Fibroblast of pulmonary artery (primary cell): Measurements from ENCODE around the gene EFHC2.

Source experiments
- DNase-seq: peaks from one replicate; pipeline ENCODE4 v3.0.0-alpha.2; 2010; ENCODE audit warnings: low read depth
- H3K4me3 ChIP-seq: replicated peaks from 2 replicates; pipeline ENCODE4 v1.5.1; 2011; ENCODE audit warnings: low read depth, mild to moderate bottlenecking, control low read depth, low read length, moderate library complexity
- CTCF ChIP-seq: IDR thresholded peaks from 2 replicates; pipeline ENCODE4 v1.5.1; 2011; ENCODE audit warnings: mild to moderate bottlenecking, control low read depth, low read length, inconsistent platforms; ENCODE audit errors: missing control alignments

The EFHC2 gene

GRCh38 chrX:44240036-44240435 is 103.4 kb downstream of the EFHC2 start:
- H3K4me3 ChIP-seq: no peak overlapping the region
- DNase-seq: no peak
- no peak for TF ChIP-seq CTCF

GRCh38 chrX:44239036-44239435 is 104.4 kb downstream of the EFHC2 start:
- H3K4me3 ChIP-seq: no peak overlapping the region
- TF ChIP-seq CTCF: no peak
- DNase-seq: no peak

- no peak for TF ChIP-seq CTCF
- H3K4me3 ChIP-seq: no peak overlapping the region
- no peak for DNase-seq
Observed at GRCh38 chrX:44235534-44235933, 107.9 kb downstream of the EFHC2 start.

- no peak for TF ChIP-seq CTCF
- no peak for DNase-seq
- H3K4me3 ChIP-seq: no peak overlapping the region
Observed at GRCh38 chrX:44234541-44234940, 108.9 kb downstream of the EFHC2 start.

- no peak for TF ChIP-seq CTCF
- no peak overlapping the region for H3K4me3 ChIP-seq
- DNase-seq: no peak
Observed at GRCh38 chrX:44234116-44234515, 109.4 kb downstream of the EFHC2 start.

GRCh38 chrX:44232081-44232480 is 111.4 kb downstream of the EFHC2 start:
- no peak for DNase-seq
- no peak overlapping the region for H3K4me3 ChIP-seq
- TF ChIP-seq CTCF: no peak

- DNase-seq: no peak
- no peak overlapping the region for H3K4me3 ChIP-seq
- no peak for TF ChIP-seq CTCF
Observed at GRCh38 chrX:44228621-44229020, 114.9 kb downstream of the EFHC2 start.
